K562 (cell line): ENCODE data around the gene OR56B4. TPM values are rescaled to one million over a fixed set of nuclear protein-coding genes. Genes with fewer than 3 reads are reported as not detected.

ENCODE experiments used
- ATAC-seq: fragments of 200-7000 bp; cut with Tn5 transposase; 3 replicates; pipeline ENCODE4 v1.9.1; 2020; ENCODE audit warnings: moderate library complexity
- BruUV-seq: library from RNA; stranded (reverse); fragments of 400-500 nt; replicated peaks from 2 replicates; lab custom pipeline; 2021; lab: Mats Ljungman, UMichigan
- CTCF ChIA-PET: fragments of 300-600 bp; formaldehyde crosslinking; extraction: SDS; loops from one replicate; lab custom pipeline; 2021; ENCODE audit warnings: low intra/inter-chr PET ratio; lab: Yijun Ruan, JAX
- POLR2A ChIA-PET: fragments of 300-600, 350-650 bp; sonication (Branson Sonifier 250); formaldehyde crosslinking; extraction: SDS; loops from one replicate; lab custom pipeline; 2021; ENCODE audit warnings: antibody characterized with exemption, inconsistent platforms; lab: Yijun Ruan, JAX
- DNase-seq, 4 experiments: peaks; one replicate each; pipeline versions ENCODE4 v3.0.0 to v3.0.0-alpha.2; 2011 to 2018; ENCODE audit warnings: low spot score in 3 of 4, mixed read lengths in 3 of 4; ENCODE audit errors: extremely low read depth in 1 of 4
- FAIRE-seq: peaks from 2 replicates; lab custom pipeline; 2011; peaks lifted over from hg19 to GRCh38; lab: Jason Lieb, UNC
- H2AFZ ChIP-seq: 2 replicates; pipeline ENCODE4 v1.6.0; 2011; ENCODE audit warnings: low read depth, low read length, control low read depth, inconsistent platforms
- H3K27ac ChIP-seq: fragments of 200-600 bp; 3 replicates; pipeline ENCODE4 v1.8.0; 2011; ENCODE audit warnings: low read depth, mild to moderate bottlenecking, control low read depth, inconsistent platforms, low read length, moderate library complexity, mixed read lengths; ENCODE audit errors: extremely low read depth
- H3K27me3 ChIP-seq, 2 experiments: fragments of 300-600 bp in 1 of 2; 2 replicates in 1 of 2; 3 replicates in 1 of 2; pipeline versions ENCODE4 v1.6.0 to v1.8.0; 2011; ENCODE audit warnings: inconsistent platforms in 2 of 2, low read length in 2 of 2, mild to moderate bottlenecking in 1 of 2, mixed read lengths in 1 of 2, moderate library complexity in 1 of 2; ENCODE audit not compliant: control insufficient read depth in 2 of 2, insufficient read depth in 2 of 2
- H3K36me3 ChIP-seq: fragments of 300-600 bp; 3 replicates; pipeline ENCODE4 v1.8.0; 2011; ENCODE audit warnings: mild to moderate bottlenecking, low read length, inconsistent platforms; ENCODE audit not compliant: control insufficient read depth, insufficient read depth
- H3K4me1 ChIP-seq, 2 experiments: fragments of 200-600 bp in 1 of 2; replicated peaks in 1 of 2; 2 replicates in 1 of 2; 3 replicates in 1 of 2; pipeline versions ENCODE4 v1.5.1 to v1.8.0; 2011; ENCODE audit warnings: inconsistent platforms in 2 of 2, low read length in 2 of 2, mild to moderate bottlenecking in 1 of 2, mixed read lengths in 1 of 2, moderate library complexity in 1 of 2; ENCODE audit not compliant: control insufficient read depth in 2 of 2, insufficient read depth in 2 of 2
- H3K4me2 ChIP-seq: 2 replicates; pipeline ENCODE4 v1.6.1; 2011; ENCODE audit warnings: low read length, control low read depth, inconsistent platforms, mixed read lengths; ENCODE audit not compliant: insufficient read depth
- H3K4me3 ChIP-seq: fragments of 200-600 bp; sonication (generic), shearing (Covaris generic); 2 replicates; pipeline ENCODE4 v1.5.1; 2016; ENCODE audit warnings: control low read depth, inconsistent platforms
- H3K79me2 ChIP-seq: fragments of 200-600 bp; 3 replicates; pipeline ENCODE4 v1.8.0; 2011; ENCODE audit warnings: low read length, inconsistent platforms; ENCODE audit not compliant: control insufficient read depth, insufficient read depth
- H3K9ac ChIP-seq, 2 experiments: 2 replicates each; pipeline versions ENCODE4 v1.6.0 to v1.6.1; 2011; ENCODE audit warnings: low read depth in 2 of 2, low read length in 2 of 2, control low read depth in 1 of 2, inconsistent platforms in 1 of 2, mild to moderate bottlenecking in 1 of 2, mixed read lengths in 1 of 2; ENCODE audit not compliant: insufficient read depth in 1 of 2
- H3K9me1 ChIP-seq: one replicate; pipeline ENCODE4 v1.6.0; 2011; ENCODE audit warnings: inconsistent platforms, mild to moderate bottlenecking, low read length, moderate library complexity; ENCODE audit not compliant: control insufficient read depth, insufficient read depth
- H3K9me3 ChIP-seq: replicated peaks from 2 replicates; pipeline ENCODE4 v1.5.1; 2011; ENCODE audit warnings: low read depth, low read length, inconsistent platforms; ENCODE audit not compliant: control insufficient read depth, insufficient read depth
- H4K20me1 ChIP-seq: replicated peaks from 2 replicates; pipeline ENCODE4 v1.6.1; 2011; ENCODE audit warnings: low read length, inconsistent platforms, mixed read lengths; ENCODE audit not compliant: control insufficient read depth, insufficient read depth
- CTCF ChIP-seq, 3 experiments: IDR thresholded peaks in 2 of 3; conservative IDR thresholded peaks in 1 of 3; 2 replicates each; pipeline ENCODE4 v1.5.1; 2011 to 2012; ENCODE audit warnings: low read length in 3 of 3, mild to moderate bottlenecking in 3 of 3, control low read depth in 2 of 3, improper control_type of control experiment in 1 of 3, inconsistent platforms in 1 of 3, low read depth in 1 of 3, mixed read lengths in 1 of 3, moderate library complexity in 1 of 3; ENCODE audit not compliant: insufficient read depth in 2 of 3
- ELF4 ChIP-seq: fragments of 450-650 bp; formaldehyde crosslinking; IDR thresholded peaks from 2 replicates; pipeline ENCODE4 v1.4.0; 2022; ENCODE audit warnings: missing genetic modification characterization
- POLR2B ChIP-seq: fragments of 450-650 bp; IDR thresholded peaks from 2 replicates; pipeline ENCODE4 v1.6.1; 2018; ENCODE audit warnings: low read depth; ENCODE audit not compliant: partially characterized antibody
- WGBS: fragments of 100-300 bp; shearing (Covaris generic); methylation state at CpG from one replicate; pipeline ENCODE4 v1.1.6; 2016; ENCODE audit warnings: low coverage, mixed read lengths; ENCODE audit not compliant: insufficient coverage; ENCODE audit errors: missing lambda C conversion rate; 5-methylcytosine and 5-hydroxymethylcytosine counted together
- in situ Hi-C: fragments of 300-500 bp; cut with MboI; formaldehyde crosslinking; loops from 4 replicates; pipeline ENCODE4 v1.15.0; 2018; ENCODE audit warnings: inconsistent platforms, mixed read lengths
- intact Hi-C: fragments of 100-400 bp; cut with micrococcal nuclease; formaldehyde crosslinking; loops from 2 replicates; pipeline ENCODE4 v1.14.2; 2022
- polyA plus RNA-seq, 8 experiments: library from polyadenylated mRNA; depleted of rRNA in 4 of 8; stranded (reverse) in 5 of 8; unstranded in 3 of 8; fragments of >200 nt; fragmentation: Nextera tagmentation in 2 of 8; fragmentation: Illumina TruSeq in 1 of 8; extraction: Ambion mirVana in 2 of 8; extraction: Trizol in 1 of 8; gene quantifications; 2 replicates each; pipeline versions ENCODE4 v1.2.1 to v1.2.3, GENCODE V29; 2011 to 2014; ENCODE audit warnings: inconsistent platforms in 1 of 8, missing spikeins in 1 of 8
- total RNA-seq, 7 experiments: library from RNA; depleted of rRNA in 6 of 7; stranded (reverse); fragments of >200 nt in 6 of 7; fragmentation: Illumina TruSeq in 2 of 7; extraction: Trizol in 2 of 7; gene quantifications; 2 replicates each; pipeline versions ENCODE4 v1.2.1 to v1.2.3, GENCODE V29; 2011 to 2021; ENCODE audit warnings: low replicate concordance in 1 of 7
- TF ChIP-seq, protein P1 (sequence below): fragments of 250-450 bp; sonication (Bioruptor Pico); IDR thresholded peaks from 2 replicates; pipeline ENCODE4 v1.4.0; 2020
- TF ChIP-seq, protein P2 (sequence below): sonication (generic); formaldehyde crosslinking; IDR thresholded peaks from 2 replicates; pipeline ENCODE4 v1.8.1; 2022; ENCODE audit warnings: missing genetic modification reagents

Gene OR56B4
- total and polyA plus RNA-seq, 9 of the 15 experiments (the other 6 are each of a cell fraction or from before 2014, with no cell fraction given), result 0.07 TPM; not detected in 8

- Histone ChIP-seq H3K4me2 (no peak overlapping the region), H2AFZ (no peak overlapping the region), H3K27me3 (peaks cover 0 to 4% of the 10 kb centered on the region in 2 experiments; a peak in 1 of 5 replicates), H3K27ac (no peak overlapping the region), H3K4me3 (no peak overlapping the region), H4K20me1 (no peaks in the 10 kb centered on the region), H3K9ac (no peak overlapping the region), H3K79me2 (no peaks in the 10 kb centered on the region), H3K9me1 (no peaks in the 10 kb centered on the region), H3K4me1 (no peaks in the 10 kb centered on the region), H3K9me3 (no peaks in the 10 kb centered on the region), H3K36me3 (no peaks in the 10 kb centered on the region)
- BruUV-seq, result no TSS peak
- 0% methylated on average over 2 of the region's 2 CpGs for WGBS
- no peak for DNase-seq
- intact Hi-C loops (no loop called here), in situ Hi-C loops (no loop called here)
- FAIRE-seq, result no peak
- CTCF ChIA-PET, result no interaction called here
- no peak for TF ChIP-seq ELF4 (CRISPR knock-in tag)
- TF ChIP-seq POLR2B, result no peak
- TF ChIP-seq, protein P1, sequence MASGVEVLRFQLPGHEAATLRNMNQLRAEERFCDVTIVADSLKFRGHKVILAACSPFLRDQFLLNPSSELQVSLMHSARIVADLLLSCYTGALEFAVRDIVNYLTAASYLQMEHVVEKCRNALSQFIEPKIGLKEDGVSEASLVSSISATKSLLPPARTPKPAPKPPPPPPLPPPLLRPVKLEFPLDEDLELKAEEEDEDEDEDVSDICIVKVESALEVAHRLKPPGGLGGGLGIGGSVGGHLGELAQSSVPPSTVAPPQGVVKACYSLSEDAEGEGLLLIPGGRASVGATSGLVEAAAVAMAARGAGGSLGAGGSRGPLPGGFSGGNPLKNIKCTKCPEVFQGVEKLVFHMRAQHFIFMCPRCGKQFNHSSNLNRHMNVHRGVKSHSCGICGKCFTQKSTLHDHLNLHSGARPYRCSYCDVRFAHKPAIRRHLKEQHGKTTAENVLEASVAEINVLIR, result no peak
- no peak for TF ChIP-seq CTCF (IDR thresholded peaks at IDR 0.05 in 2 of 3, conservative IDR thresholded peaks at IDR 0.05 in 1 of 3; ENCODE audit: insufficient read depth in 2 of 3, low read depth in 1 of 3, low read length in 3 of 3)
- TF ChIP-seq, protein P2, sequence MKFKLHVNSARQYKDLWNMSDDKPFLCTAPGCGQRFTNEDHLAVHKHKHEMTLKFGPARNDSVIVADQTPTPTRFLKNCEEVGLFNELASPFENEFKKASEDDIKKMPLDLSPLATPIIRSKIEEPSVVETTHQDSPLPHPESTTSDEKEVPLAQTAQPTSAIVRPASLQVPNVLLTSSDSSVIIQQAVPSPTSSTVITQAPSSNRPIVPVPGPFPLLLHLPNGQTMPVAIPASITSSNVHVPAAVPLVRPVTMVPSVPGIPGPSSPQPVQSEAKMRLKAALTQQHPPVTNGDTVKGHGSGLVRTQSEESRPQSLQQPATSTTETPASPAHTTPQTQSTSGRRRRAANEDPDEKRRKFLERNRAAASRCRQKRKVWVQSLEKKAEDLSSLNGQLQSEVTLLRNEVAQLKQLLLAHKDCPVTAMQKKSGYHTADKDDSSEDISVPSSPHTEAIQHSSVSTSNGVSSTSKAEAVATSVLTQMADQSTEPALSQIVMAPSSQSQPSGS (CRISPR knock-in tag), result no peak
- no peak for ATAC-seq
- POLR2A ChIA-PET, result interaction anchor here (1.0 kb wide), 1 partner anchor 23 kb away, joined by 4 read pairs; no protein-coding TSS in a partner anchor
Measured at GRCh38 chr11:6152126-6152525, 44.6 kb downstream of the OR56B4 start.
